Measurements from ENCODE around the gene CTXN2.

The CTXN2 gene

GRCh38 chr15:48250640-48251076, 59.2 kb downstream of the CTXN2 start:
- peak; percentile 70 for TF ChIP-seq CTCF (IDR thresholded peaks at IDR 0.05)

GRCh38 chr15:48253172-48253571, 61.7 kb downstream of the CTXN2 start:
- no peak for TF ChIP-seq CTCF (IDR thresholded peaks at IDR 0.05)

Data from LNCAP (cell line).